ENCODE data around the gene LRRFIP1. TPM values are rescaled to one million over a fixed set of nuclear protein-coding genes. Genes with fewer than 3 reads are reported as not detected.

Gene LRRFIP1
- total RNA-seq (139 and 141 TPM in 2 replicates), polyA plus RNA-seq (42.0 and 75.5 TPM in 2 replicates), polyA minus RNA-seq (65.8 and 92.2 TPM in 2 replicates)
- total RNA-seq (2013) = 72.2 TPM

- peaks cover 30% of the 10 kb centered on the region for H3K27me3 Mint-ChIP-seq
Observed at GRCh38 chr2:237627441-237628246, at the start of gene LRRFIP1. LRRFIP1 (plus strand) TSS chr2:237627587; CDS start chr2:237627645, 58 bp downstream.

More at GRCh38 chr2:237627441-237628246, at the start of gene LRRFIP1:
- peak within 1 kb of the TSS; percentile 32 for H3K27ac Mint-ChIP-seq
- H3K4me1 Mint-ChIP-seq = peaks cover 24% of the 10 kb centered on the region
- DNase-seq = peak; percentile 45
- no peak for TF ChIP-seq EZH2 (IDR thresholded peaks at IDR 0.05; ENCODE audit: borderline replicate concordance, insufficient read depth, low read depth, low read length, poor library complexity, severe bottlenecking)
- TF ChIP-seq CTCF (IDR thresholded peaks at IDR 0.05) = peak; percentile 18
- Histone ChIP-seq H3K9me3 (ENCODE audit: control extremely low read depth in 1 of 3, control insufficient read depth in 2 of 3, insufficient read depth in 1 of 3, low read length in 2 of 3) (no peaks in the 10 kb centered on the region), H3K4me2 (replicated peaks; ENCODE audit: low read depth, low read length, poor library complexity, severe bottlenecking) (peak within 1 kb of the TSS; percentile 82), H4K20me1 (ENCODE audit: control insufficient read depth, insufficient read depth, low read length, poor library complexity, severe bottlenecking) (no peaks in the 10 kb centered on the region), H3K4me1 (ENCODE audit: control insufficient read depth in 2 of 2, insufficient read depth in 2 of 2, low read length in 2 of 2) (peaks cover 10 to 18% of the 10 kb centered on the region in 2 donors), H3K27me3 (replicated peaks in 1 of 4; ENCODE audit: control extremely low read depth in 1 of 4, control insufficient read depth in 3 of 4, insufficient read depth in 4 of 4, low read length in 3 of 4) (peaks cover 0 to 16% (median 11%) of the 10 kb centered on the region in 4 experiments), H3K36me3 (replicated peaks in 1 of 2; ENCODE audit: control extremely low read depth in 1 of 2, control insufficient read depth in 1 of 2, extremely low read depth in 1 of 2, insufficient read depth in 2 of 2, low read length in 1 of 2) (no peaks in the 10 kb centered on the region), H2AFZ (ENCODE audit: insufficient read depth, low read depth, low read length, poor library complexity, severe bottlenecking) (peak within 1 kb of the TSS; percentile 58), H3K4me3 (ENCODE audit: control extremely low read depth in 1 of 5, extremely low read depth in 1 of 5, insufficient read depth in 1 of 5, low read depth in 2 of 5, low read length in 4 of 5) (peak within 1 kb of the TSS; percentile 22 to 59 (median 44)), H3K27ac (ENCODE audit: low read length in 2 of 2) (no peak within 1 kb of the TSS), H3K79me2 (ENCODE audit: control insufficient read depth, insufficient read depth, low read length) (no peaks in the 10 kb centered on the region), H3K9ac (ENCODE audit: low read length) (peak within 1 kb of the TSS; percentile 42)
- intact Hi-C loops (cut with micrococcal nuclease) = loop anchor here (5.0 kb wide), 1 partner anchor 65 kb away; no protein-coding TSS in a partner anchor
- WGBS (ENCODE audit: insufficient coverage) = under 1% methylated on average over 114 of the region's 114 CpGs
- ChIA-PET CTCF (interaction anchor here (0.7 to 1.3 kb wide), 3 partner anchors 11 to 115 kb away, joined by 3 to 4 read pairs (median 3); no protein-coding TSS in a partner anchor), POLR2A (interaction anchor here (0.7 kb wide), 1 partner anchor 714 kb away, joined by 3 read pairs; no protein-coding TSS in a partner anchor)
- no peaks in the 10 kb centered on the region for H3K9me3 Mint-ChIP-seq (ENCODE audit: insufficient read depth)
- peak within 1 kb of the TSS; percentile 88 for H3K4me3 Mint-ChIP-seq
- ATAC-seq (ENCODE audit: low read depth) = peak; percentile 74
